BJ (cell line): ENCODE data around the gene PRDM16. TPM values are rescaled to one million over a fixed set of nuclear protein-coding genes. Genes with fewer than 3 reads are reported as not detected.

ENCODE experiments used
- CTCF ChIA-PET: fragments of 350-600 bp; formaldehyde crosslinking; extraction: SDS; loops from one replicate; lab custom pipeline; 2021; ENCODE audit warnings: antibody characterized with exemption, inconsistent platforms; lab: Yijun Ruan, JAX
- POLR2A ChIA-PET: fragments of 300-600 bp; sonication (Branson Sonifier 250); formaldehyde crosslinking; extraction: SDS; loops from one replicate; lab custom pipeline; 2021; ENCODE audit warnings: antibody characterized with exemption; lab: Charles Lee
- DNase-seq: peaks from one replicate; pipeline ENCODE4 v3.0.0-alpha.2; 2011; ENCODE audit warnings: low read depth
- H3K27me3 ChIP-seq: 2 replicates; pipeline ENCODE4 v1.6.0; 2011; ENCODE audit warnings: low read length; ENCODE audit not compliant: control insufficient read depth, insufficient read depth
- H3K36me3 ChIP-seq: 2 replicates; pipeline ENCODE4 v1.5.1; 2011; ENCODE audit warnings: low read length; ENCODE audit not compliant: control insufficient read depth, insufficient read depth
- H3K4me3 ChIP-seq: 2 replicates; pipeline ENCODE4 v1.5.1; 2011; ENCODE audit warnings: low read depth, mild to moderate bottlenecking, control low read depth, low read length
- CTCF ChIP-seq: IDR thresholded peaks from 2 replicates; pipeline ENCODE4 v1.5.1; 2011; ENCODE audit warnings: low read depth, mild to moderate bottlenecking, control low read depth, inconsistent platforms, low read length, moderate library complexity; ENCODE audit not compliant: insufficient read depth
- polyA plus RNA-seq: library from polyadenylated mRNA; depleted of rRNA; stranded (reverse); fragments of >200 nt; gene quantifications from 2 replicates; pipeline ENCODE4 v1.2.3, GENCODE V29; 2011

The PRDM16 gene
- polyA plus RNA-seq, 1 experiment, result 0.02 TPM

- CTCF ChIA-PET, result no interaction called here
- DNase-seq, result no peak
- Histone ChIP-seq H3K36me3 (no peaks in the 10 kb centered on the region), H3K27me3 (no peaks in the 10 kb centered on the region), H3K4me3 (no peak overlapping the region)
- no peak for TF ChIP-seq CTCF
- POLR2A ChIA-PET, result no interaction called here
Observed at GRCh38 chr1:3125078-3125477, 56.1 kb downstream of the PRDM16 start.

- H3K4me3 ChIP-seq, result no peak overlapping the region
- ChIA-PET CTCF (interaction anchor here (0.6 kb wide), 1 partner anchor 276 kb away, joined by 5 read pairs; no protein-coding TSS in a partner anchor), POLR2A (no interaction called here)
- DNase-seq, result no peak
- TF ChIP-seq CTCF, result no peak
- no peaks in the 10 kb centered on the region for H3K27me3 ChIP-seq
- H3K36me3 ChIP-seq, result no peaks in the 10 kb centered on the region
Observed at GRCh38 chr1:3125546-3126368, 56.8 kb downstream of the PRDM16 start.

- no peak for DNase-seq
- ChIA-PET CTCF (interaction anchor here (0.6 kb wide), 1 partner anchor 275 kb away, joined by 5 read pairs; no protein-coding TSS in a partner anchor), POLR2A (no interaction called here)
- no peaks in the 10 kb centered on the region for H3K27me3 ChIP-seq
- H3K36me3 ChIP-seq, result no peaks in the 10 kb centered on the region
- no peak for TF ChIP-seq CTCF
- no peak overlapping the region for H3K4me3 ChIP-seq
Observed at GRCh38 chr1:3126756-3127678, 58.0 kb downstream of the PRDM16 start.

GRCh38 chr1:3127738-3128137 lies 58.7 kb downstream of the PRDM16 start:
- Histone ChIP-seq H3K4me3 (no peak overlapping the region), H3K36me3 (no peaks in the 10 kb centered on the region), H3K27me3 (no peaks in the 10 kb centered on the region)
- CTCF ChIA-PET, result no interaction called here
- no peak for TF ChIP-seq CTCF
- POLR2A ChIA-PET, result no interaction called here
- DNase-seq, result no peak
